Subcutaneous adipose tissue (tissue), 4 donors: ENCODE data around the gene CTSC. TPM values are rescaled to one million over a fixed set of nuclear protein-coding genes. Genes with fewer than 3 reads are reported as not detected.

Experiments used
- total RNA-seq, 4 donors: library from RNA; depleted of rRNA; stranded (reverse); fragments of >200 nt; gene quantifications; one replicate each; pipeline ENCODE4 v1.1.0, GENCODE V29; 2016
- TF ChIP-seq, protein P1 (sequence below): fragments of 450-650 bp; IDR thresholded peaks from one replicate; pipeline ENCODE4 v1.5.1; 2016; ENCODE audit warnings: low read depth, mild to moderate bottlenecking, control low read depth, antibody characterized with exemption, moderate library complexity

CTSC gene
- total RNA-seq, 4 donors from 2014 or later, result 58.0 to 303 (median 147) TPM

DNA sequence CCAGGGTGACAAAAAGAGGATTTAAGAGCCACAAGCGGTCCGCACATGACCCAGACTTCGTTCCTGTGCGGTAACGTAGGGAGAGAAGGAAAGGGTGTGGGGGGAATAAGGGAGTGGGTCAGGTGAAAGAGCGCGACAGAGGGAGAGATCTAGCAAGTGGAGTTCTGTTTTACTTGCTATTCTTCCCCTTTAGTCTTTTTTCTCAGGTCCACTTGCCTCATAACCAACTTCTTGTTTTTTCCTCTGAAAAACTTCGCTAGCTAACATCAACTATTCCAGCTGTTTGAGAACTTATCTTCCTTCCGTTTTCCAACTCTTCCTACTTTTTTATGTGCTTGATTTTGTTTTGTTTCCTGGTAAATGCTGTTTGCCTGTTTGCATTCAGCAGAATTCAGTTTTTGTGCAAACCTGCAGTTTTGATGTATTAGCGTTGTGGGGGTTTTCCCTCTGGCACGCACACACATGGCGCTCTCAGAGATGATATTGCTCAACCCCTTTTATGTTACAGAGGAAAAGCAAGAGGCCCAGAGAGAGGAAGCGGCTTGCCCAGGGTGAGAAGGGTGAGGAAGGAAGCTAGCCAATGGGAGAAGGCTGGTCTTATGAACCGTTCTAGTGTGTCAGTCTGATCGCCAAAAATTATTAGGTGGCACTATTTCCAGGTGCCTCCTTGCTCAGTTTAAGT is 592 bp upstream of the CTSC start:
- TF ChIP-seq, protein P1, sequence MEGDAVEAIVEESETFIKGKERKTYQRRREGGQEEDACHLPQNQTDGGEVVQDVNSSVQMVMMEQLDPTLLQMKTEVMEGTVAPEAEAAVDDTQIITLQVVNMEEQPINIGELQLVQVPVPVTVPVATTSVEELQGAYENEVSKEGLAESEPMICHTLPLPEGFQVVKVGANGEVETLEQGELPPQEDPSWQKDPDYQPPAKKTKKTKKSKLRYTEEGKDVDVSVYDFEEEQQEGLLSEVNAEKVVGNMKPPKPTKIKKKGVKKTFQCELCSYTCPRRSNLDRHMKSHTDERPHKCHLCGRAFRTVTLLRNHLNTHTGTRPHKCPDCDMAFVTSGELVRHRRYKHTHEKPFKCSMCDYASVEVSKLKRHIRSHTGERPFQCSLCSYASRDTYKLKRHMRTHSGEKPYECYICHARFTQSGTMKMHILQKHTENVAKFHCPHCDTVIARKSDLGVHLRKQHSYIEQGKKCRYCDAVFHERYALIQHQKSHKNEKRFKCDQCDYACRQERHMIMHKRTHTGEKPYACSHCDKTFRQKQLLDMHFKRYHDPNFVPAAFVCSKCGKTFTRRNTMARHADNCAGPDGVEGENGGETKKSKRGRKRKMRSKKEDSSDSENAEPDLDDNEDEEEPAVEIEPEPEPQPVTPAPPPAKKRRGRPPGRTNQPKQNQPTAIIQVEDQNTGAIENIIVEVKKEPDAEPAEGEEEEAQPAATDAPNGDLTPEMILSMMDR, result no peak

DNA sequence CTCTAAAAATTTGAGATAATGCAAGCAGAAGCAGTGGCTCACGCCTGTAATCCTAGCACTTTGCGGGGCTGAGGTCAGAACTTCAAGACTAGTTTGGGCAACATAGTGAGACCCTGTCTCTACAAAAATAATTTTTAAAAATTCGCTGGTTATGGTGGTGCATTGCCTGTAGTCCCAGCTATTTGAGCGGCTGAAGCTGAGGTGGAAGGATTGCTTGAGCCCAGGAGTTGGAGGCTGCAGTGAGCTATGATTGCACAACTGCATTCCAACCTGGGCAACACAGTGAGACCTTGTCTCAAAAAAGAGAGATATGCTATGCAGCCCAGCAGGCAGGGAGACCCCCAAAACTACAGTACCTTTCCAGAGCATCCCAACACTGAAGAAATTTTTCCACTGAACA is 2.3 kb downstream of the CTSC start:
- TF ChIP-seq, protein P1, result no peak

DNA sequence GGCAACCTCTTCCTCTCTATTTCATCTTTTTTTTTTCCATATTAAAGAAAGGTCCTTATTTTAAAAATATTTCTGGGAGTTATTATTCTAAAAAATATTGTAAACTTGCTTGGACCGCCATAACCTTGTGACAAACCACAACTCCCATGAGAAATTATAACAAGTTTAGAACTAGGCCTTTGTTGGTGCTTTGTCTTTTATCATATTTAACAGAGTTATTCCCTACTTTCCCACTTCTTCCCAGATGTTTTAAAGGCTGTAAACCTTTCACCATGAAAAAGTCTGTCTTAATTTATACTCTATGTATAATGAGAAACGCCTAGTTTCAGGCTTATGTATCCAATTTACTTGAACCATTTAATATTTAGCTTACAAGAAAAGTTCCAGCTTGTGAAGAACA is 3.7 kb downstream of the CTSC start:
- TF ChIP-seq, protein P1, result no peak

DNA sequence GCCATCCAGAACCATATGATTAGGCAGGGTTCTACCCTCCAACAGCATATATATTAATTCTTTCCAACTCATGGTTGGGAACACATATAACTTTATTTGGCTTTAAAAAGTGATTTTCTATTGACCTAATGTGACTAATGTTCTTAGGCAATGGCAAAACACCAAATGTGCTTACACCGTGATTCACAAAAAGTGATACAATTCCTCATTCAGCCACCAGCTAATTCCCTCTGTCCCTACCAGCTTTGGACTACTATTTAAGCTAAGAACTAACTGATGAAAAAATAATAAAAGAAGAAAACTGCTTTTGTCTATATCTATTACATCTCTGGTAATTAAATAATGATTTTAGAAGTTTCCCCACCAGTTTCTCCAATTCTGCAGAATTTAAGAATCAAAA is 4.7 kb downstream of the CTSC start:
- TF ChIP-seq, protein P1, result no peak

DNA sequence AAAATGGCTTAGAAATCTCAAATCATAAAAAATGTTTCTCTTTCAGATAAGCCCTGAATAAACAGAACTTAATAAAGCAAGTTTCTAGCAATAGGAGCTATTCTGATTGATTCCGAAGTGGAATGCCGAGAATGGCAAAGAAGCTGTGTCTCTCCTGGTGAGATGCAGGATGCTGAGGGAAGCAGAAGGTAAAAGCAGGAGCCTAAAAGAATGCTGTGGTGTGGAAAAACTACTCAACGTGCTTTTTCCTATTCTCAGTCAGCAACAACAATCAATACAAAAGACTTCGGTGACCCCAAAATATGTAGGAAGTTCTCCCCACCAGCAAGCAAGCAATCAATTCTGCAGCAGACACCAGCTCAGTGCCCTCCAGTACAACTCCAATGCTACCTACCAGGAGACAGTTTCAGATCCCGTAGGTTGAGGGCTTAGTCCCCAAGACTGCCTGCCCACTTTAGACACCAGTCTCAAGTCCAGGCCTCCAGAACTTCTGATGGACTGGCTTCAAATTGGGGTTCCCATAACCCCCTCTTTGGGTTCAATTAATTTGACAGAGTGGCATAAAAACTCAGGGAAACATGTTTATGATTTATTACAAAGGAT is 6.6 kb downstream of the CTSC start:
- TF ChIP-seq, protein P1, result no peak

DNA sequence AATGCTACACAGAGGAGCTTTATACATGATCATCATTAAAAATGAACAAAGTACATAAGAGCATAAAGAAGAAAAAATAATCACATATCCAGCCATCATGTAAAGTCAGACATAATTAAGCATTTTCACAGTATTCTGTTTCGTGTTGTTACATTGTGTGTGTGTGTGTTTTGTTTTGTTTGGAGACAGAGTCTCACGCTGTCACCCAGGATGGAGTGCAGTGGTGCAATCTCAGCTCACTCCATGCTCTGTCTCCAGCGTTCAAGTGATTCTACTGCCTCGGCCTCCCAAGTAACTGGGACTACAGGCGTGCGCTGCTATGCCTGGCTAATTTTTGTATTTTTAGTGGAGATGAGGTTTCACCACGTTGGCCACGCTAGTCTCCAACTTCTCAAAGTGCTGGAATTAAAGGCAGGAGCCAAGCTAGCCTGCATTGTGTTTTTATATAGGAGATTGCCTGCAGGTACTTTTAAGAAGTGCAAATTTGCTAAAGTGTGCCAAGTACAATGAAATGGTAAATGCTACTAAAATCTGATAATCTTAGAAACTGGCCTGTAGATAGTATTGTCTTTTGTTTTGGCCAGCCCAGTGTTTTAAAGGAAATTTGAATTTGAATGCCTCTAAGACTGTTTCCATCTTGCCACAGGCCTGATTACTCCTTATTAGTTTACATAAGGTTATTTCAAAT is 7.8 kb downstream of the CTSC start:
- TF ChIP-seq, protein P1, result no peak

DNA sequence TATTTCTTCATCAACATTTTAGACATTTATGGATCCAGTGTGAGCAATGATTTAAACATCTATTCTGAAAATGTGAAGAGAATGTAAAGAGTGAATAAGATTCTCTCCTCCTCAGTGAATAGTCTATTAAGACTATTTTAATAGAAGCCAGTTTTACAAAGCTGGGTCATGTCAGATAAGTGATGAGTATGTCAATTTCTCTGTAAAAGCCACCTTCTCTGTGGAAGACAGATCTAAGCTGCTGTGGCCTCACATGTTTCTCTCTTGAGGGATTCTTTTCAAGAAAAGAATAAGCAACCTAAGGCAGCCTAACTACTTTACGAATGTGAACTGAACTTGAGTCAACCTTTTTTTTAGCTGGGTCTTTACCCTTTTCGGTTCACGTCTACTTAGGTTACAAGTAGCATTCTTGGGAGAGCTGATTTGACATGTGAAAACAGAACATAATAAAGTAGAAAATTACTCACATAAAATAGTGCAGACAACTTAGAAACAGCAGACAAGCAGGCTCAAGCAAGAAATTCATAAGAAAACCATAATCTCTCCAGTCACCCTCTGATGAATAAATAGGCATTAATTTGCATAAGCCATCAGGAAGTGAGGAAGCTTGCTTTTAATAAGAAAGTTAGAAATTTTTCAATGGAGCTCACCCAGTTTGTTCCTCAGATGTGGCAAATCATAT is 9.9 kb downstream of the CTSC start:
- TF ChIP-seq, protein P1, result no peak
